Kidney (tissue), 14 donors: Measurements from ENCODE around the gene SPATA9. TPM values are rescaled to one million over a fixed set of nuclear protein-coding genes. Genes with fewer than 3 reads are reported as not detected.

Source experiments
- DNase-seq, 5 donors: peaks; one replicate each; pipeline ENCODE4 v3.0.0-alpha.2; 2013 to 2020
- FAIRE-seq: peaks from 2 replicates; lab custom pipeline; 2012; peaks lifted over from hg19 to GRCh38; lab: Jason Lieb, UNC
- H3K27ac ChIP-seq, 2 donors: one replicate each; pipeline ENCODE4 v1.7.0; 2013; ENCODE audit warnings: low read depth in 2 of 2, low read length in 2 of 2, inconsistent platforms in 1 of 2
- H3K27me3 ChIP-seq: one replicate; pipeline ENCODE4 v1.7.1; 2013; ENCODE audit warnings: low read length, inconsistent platforms; ENCODE audit not compliant: control insufficient read depth, insufficient read depth
- H3K36me3 ChIP-seq, 3 donors: one replicate each; pipeline versions ENCODE4 v1.7.0 to v1.7.1; 2013; ENCODE audit warnings: low read length in 3 of 3, control low read depth in 1 of 3, inconsistent platforms in 1 of 3; ENCODE audit not compliant: insufficient read depth in 3 of 3, control insufficient read depth in 2 of 3
- H3K4me1 ChIP-seq, 3 donors: one replicate each; pipeline versions ENCODE4 v1.7.0 to v1.7.1; 2013; ENCODE audit warnings: low read length in 3 of 3, inconsistent platforms in 1 of 3, low read depth in 1 of 3; ENCODE audit not compliant: control insufficient read depth in 2 of 3, insufficient read depth in 2 of 3
- H3K4me3 ChIP-seq, 3 donors: one replicate each; pipeline versions ENCODE4 v1.7.0 to v1.8.1; 2013; ENCODE audit warnings: low read length in 3 of 3, control low read depth in 1 of 3, inconsistent platforms in 1 of 3
- H3K9ac ChIP-seq, 3 donors: one replicate each; pipeline versions ENCODE4 v1.7.0 to v1.7.1; 2013; ENCODE audit warnings: low read length in 3 of 3, control low read depth in 1 of 3, inconsistent platforms in 1 of 3
- H3K9me3 ChIP-seq, 3 donors: one replicate each; pipeline versions ENCODE4 v1.7.0 to v1.7.1; 2013; ENCODE audit warnings: low read length in 3 of 3, control low read depth in 1 of 3, inconsistent platforms in 1 of 3; ENCODE audit not compliant: control insufficient read depth in 2 of 3, insufficient read depth in 1 of 3
- intact Hi-C: fragments of 100-400 bp; cut with DNase I; formaldehyde crosslinking; loops from one replicate; pipeline ENCODE4 v1.11.1; 2022
- polyA plus RNA-seq: library from polyadenylated mRNA; stranded (reverse); fragments of 350-450 nt; fragmentation: Illumina TruSeq; extraction: RNeasy Lipid Tissue Mini Kit (QIAGEN cat#74804); gene quantifications from one replicate; pipeline ENCODE4 v1.2.3, GENCODE V29; 2014; ENCODE audit warnings: low read depth, low replicate concordance; ENCODE audit not compliant: insufficient read depth
- total RNA-seq: library from RNA; stranded (reverse); fragmentation: NEBNext Ultra II Directional; extraction: Animal tissue kit (Norgen Biotek cat#: 25700); gene quantifications from one replicate; pipeline ENCODE4 v1.2.1, GENCODE V29; 2021
- TF ChIP-seq, protein P1 (sequence below): IDR thresholded peaks from 3 replicates; pipeline ENCODE4 v1.5.1; 2012; ENCODE audit warnings: mild to moderate bottlenecking, moderate library complexity, borderline replicate concordance; ENCODE audit not compliant: insufficient read depth; ENCODE audit errors: extremely low read depth
- donor health status: control.
- donor health status: control.
- donor health status: control.
- donor health status: control.
- donor health status: control.
- donor health status: DM: yes; HTN: yes; CAD: no.
- donor health status: Normal renal cell carcinoma (clear cell type).

Gene SPATA9
- total and polyA plus RNA-seq, 2 donors from 2014 or later = 1.0 to 1.1 TPM

DNA sequence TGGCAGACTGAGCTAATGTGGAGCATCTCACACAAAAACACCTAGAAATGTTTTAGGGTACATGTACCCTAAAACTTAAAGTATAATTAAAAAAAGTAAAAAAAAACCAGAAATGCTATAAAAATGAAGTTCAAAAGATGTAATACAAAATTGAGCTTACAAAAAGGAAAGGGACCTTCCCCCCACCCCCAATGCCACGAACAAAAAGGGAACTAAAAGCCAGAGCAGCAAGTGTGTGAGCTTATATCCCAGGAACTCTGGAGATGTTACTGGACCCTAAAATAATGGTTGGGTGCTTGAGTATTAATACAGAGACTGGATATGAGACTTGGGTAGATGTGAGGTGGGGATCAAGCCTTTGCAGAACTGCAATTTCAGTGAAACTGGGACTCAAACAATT is 11.0 kb downstream of the SPATA9 start:
- FAIRE-seq (no peak), DNase-seq (no peak)
- H3K27me3 ChIP-seq = no peaks in the 10 kb centered on the region
- no peak overlapping the region for H3K9ac ChIP-seq
- H3K4me1 ChIP-seq = no peaks in the 10 kb centered on the region
- H3K4me3 ChIP-seq = no peak overlapping the region
- no peak overlapping the region for H3K27ac ChIP-seq
- no peaks in the 10 kb centered on the region for H3K36me3 ChIP-seq
- TF ChIP-seq, protein P1, sequence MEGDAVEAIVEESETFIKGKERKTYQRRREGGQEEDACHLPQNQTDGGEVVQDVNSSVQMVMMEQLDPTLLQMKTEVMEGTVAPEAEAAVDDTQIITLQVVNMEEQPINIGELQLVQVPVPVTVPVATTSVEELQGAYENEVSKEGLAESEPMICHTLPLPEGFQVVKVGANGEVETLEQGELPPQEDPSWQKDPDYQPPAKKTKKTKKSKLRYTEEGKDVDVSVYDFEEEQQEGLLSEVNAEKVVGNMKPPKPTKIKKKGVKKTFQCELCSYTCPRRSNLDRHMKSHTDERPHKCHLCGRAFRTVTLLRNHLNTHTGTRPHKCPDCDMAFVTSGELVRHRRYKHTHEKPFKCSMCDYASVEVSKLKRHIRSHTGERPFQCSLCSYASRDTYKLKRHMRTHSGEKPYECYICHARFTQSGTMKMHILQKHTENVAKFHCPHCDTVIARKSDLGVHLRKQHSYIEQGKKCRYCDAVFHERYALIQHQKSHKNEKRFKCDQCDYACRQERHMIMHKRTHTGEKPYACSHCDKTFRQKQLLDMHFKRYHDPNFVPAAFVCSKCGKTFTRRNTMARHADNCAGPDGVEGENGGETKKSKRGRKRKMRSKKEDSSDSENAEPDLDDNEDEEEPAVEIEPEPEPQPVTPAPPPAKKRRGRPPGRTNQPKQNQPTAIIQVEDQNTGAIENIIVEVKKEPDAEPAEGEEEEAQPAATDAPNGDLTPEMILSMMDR = no peak
- no peaks in the 10 kb centered on the region for H3K9me3 ChIP-seq
- intact Hi-C loops = no loop called here

DNA sequence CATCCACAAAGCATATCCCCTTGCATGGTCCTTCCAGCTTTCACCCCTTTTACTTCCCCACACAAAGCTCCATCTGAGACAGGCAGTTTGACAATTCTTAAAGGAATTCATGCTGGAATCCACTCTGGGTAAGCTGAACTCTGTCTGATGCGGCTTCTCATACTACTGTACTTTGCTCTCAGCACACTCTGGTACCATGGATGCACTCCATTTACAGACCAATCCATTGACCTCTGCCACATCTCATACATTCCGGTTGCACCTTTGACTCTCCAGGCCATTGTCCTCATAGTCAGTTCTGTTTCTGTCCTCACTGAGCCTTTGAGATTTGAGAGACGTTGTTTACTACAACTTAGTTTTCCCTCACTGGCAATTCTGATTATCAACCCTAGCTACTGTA is 12.2 kb downstream of the SPATA9 start:
- Histone ChIP-seq H3K27ac (no peak overlapping the region), H3K27me3 (no peaks in the 10 kb centered on the region), H3K9me3 (no peaks in the 10 kb centered on the region), H3K4me3 (no peak overlapping the region), H3K36me3 (no peaks in the 10 kb centered on the region), H3K4me1 (no peaks in the 10 kb centered on the region), H3K9ac (no peak overlapping the region)
- DNase-seq (no peak), FAIRE-seq (no peak)
- TF ChIP-seq, protein P1 = no peak
- intact Hi-C loops = no loop called here

DNA sequence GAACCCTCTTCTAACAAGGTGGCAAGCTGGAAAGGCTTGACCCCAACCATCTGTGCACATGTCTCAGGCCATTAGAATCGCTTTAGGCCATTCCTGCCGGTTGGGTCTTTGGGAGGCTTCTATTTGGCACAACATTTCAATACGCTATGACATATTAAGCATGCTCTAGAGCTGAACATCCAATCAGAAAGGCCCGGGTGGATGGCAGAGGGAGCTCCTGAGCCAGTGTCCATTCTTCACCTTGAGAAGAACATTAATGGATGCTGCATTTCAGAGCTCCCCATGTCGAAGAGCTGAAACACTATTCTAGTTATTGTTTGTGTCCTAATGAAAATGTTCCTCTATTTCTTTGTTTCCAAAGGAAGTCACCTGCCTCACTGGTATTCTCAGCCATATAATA is 12.8 kb downstream of the SPATA9 start:
- Histone ChIP-seq H3K36me3 (no peaks in the 10 kb centered on the region), H3K4me1 (no peaks in the 10 kb centered on the region), H3K27ac (no peak overlapping the region), H3K9ac (no peak overlapping the region), H3K4me3 (no peak overlapping the region), H3K9me3 (no peaks in the 10 kb centered on the region), H3K27me3 (no peaks in the 10 kb centered on the region)
- TF ChIP-seq, protein P1 = no peak
- DNase-seq (no peak), FAIRE-seq (no peak)
- intact Hi-C loops = no loop called here

DNA sequence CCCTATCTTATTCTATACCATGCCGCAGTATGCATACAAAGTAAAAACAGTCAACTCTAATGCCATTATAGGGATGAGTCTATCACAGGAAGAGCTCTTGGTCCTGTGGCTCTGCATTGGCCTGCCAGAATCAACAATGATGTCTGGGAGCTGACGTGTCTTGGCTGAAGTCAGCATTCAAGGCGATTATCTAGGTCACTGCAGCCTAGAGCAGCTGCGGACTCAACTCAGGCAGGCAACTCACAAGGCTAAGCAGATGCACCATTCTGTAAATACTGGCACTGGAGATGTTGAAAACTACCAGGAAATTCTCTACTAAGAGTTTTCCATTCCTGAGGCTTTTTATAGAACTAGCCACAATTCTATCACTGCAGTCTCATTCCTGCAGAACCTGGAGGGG is 13.3 kb downstream of the SPATA9 start:
- no peak for FAIRE-seq
- H3K27ac ChIP-seq = no peak overlapping the region

More for the DNA sequence above, 13.3 kb downstream of the SPATA9 start:
- no peaks in the 10 kb centered on the region for H3K36me3 ChIP-seq
- peak in 2 of 5 donors; percentile 9 to 77 for DNase-seq
- no peaks in the 10 kb centered on the region for H3K9me3 ChIP-seq
- H3K4me1 ChIP-seq = no peaks in the 10 kb centered on the region
- no peak overlapping the region for H3K4me3 ChIP-seq
- H3K9ac ChIP-seq = no peak overlapping the region
- no peaks in the 10 kb centered on the region for H3K27me3 ChIP-seq
- intact Hi-C loops = no loop called here
- TF ChIP-seq, protein P1 = no peak
